Liver (tissue), 9 donors: ENCODE measurements around the gene DNAJC11. TPM values are rescaled to one million over a fixed set of nuclear protein-coding genes. Genes with fewer than 3 reads are reported as not detected.

Experiments
- DNase-seq: peaks from one replicate; pipeline ENCODE4 v3.0.0-alpha.2; 2017; ENCODE audit warnings: low spot score
- H3K27ac ChIP-seq, 2 donors: one replicate each; pipeline ENCODE4 v1.7.0; 2013; ENCODE audit warnings: inconsistent platforms in 2 of 2, low read length in 2 of 2, control low read depth in 1 of 2, low read depth in 1 of 2, mild to moderate bottlenecking in 1 of 2
- H3K27me3 ChIP-seq, 4 donors: one replicate each; pipeline versions ENCODE4 v1.6.1 to v1.7.0; 2013; ENCODE audit warnings: low read length in 3 of 4, inconsistent platforms in 1 of 4, mild to moderate bottlenecking in 1 of 4, moderate library complexity in 1 of 4; ENCODE audit not compliant: control insufficient read depth in 4 of 4, insufficient read depth in 4 of 4
- H3K36me3 ChIP-seq, 4 donors: one replicate each; pipeline versions ENCODE4 v1.6.1 to v1.7.0; 2013; ENCODE audit warnings: low read length in 3 of 4, mild to moderate bottlenecking in 3 of 4, low read depth in 1 of 4, moderate library complexity in 1 of 4; ENCODE audit not compliant: control insufficient read depth in 4 of 4, insufficient read depth in 3 of 4
- H3K4me1 ChIP-seq, 4 donors: one replicate each; pipeline versions ENCODE4 v1.6.1 to v1.7.0; 2013; ENCODE audit warnings: low read length in 3 of 4, mild to moderate bottlenecking in 3 of 4, moderate library complexity in 1 of 4; ENCODE audit not compliant: control insufficient read depth in 4 of 4, insufficient read depth in 4 of 4
- H3K4me3 ChIP-seq, 3 donors: one replicate each; pipeline versions ENCODE4 v1.6.1 to v1.7.0; 2013; ENCODE audit warnings: low read length in 3 of 3, control low read depth in 1 of 3, low read depth in 1 of 3, mild to moderate bottlenecking in 1 of 3
- H3K9ac ChIP-seq, 2 donors: one replicate each; pipeline ENCODE4 v1.7.0; 2013; ENCODE audit warnings: low read length in 2 of 2, mild to moderate bottlenecking in 2 of 2, moderate library complexity in 2 of 2, control low read depth in 1 of 2, low read depth in 1 of 2
- H3K9me3 ChIP-seq, 4 donors: one replicate each; pipeline versions ENCODE4 v1.6.1 to v1.7.0; 2013; ENCODE audit warnings: low read length in 3 of 4; ENCODE audit not compliant: control insufficient read depth in 4 of 4
- ATF3 ChIP-seq: IDR thresholded peaks from 2 replicates; pipeline ENCODE4 v1.6.1; 2016; ENCODE audit warnings: antibody characterized with exemption
- CTCF ChIP-seq: fragments of 150-350 bp; IDR thresholded peaks from 2 replicates; pipeline ENCODE4 v1.5.1; 2017; ENCODE audit warnings: improper control_type of control experiment, low read depth, low read length; ENCODE audit not compliant: missing input control
- EGR1 ChIP-seq, 2 donors: IDR thresholded peaks; 2 replicates each; pipeline ENCODE4 v1.6.1; 2016 to 2018; ENCODE audit warnings: antibody characterized with exemption in 2 of 2, low read depth in 2 of 2
- FOXA1 ChIP-seq: IDR thresholded peaks from 2 replicates; pipeline ENCODE4 v1.6.1; 2016; ENCODE audit warnings: antibody characterized with exemption
- FOXA2 ChIP-seq: IDR thresholded peaks from 2 replicates; pipeline ENCODE4 v1.6.1; 2016; ENCODE audit warnings: antibody characterized with exemption
- GABPA ChIP-seq, 2 donors: IDR thresholded peaks in 1 of 2; conservative IDR thresholded peaks in 1 of 2; 2 replicates each; pipeline ENCODE4 v1.6.1; 2016; ENCODE audit warnings: antibody characterized with exemption in 2 of 2, mild to moderate bottlenecking in 1 of 2, moderate library complexity in 1 of 2
- HNF4A ChIP-seq, 2 donors: conservative IDR thresholded peaks; 2 replicates each; pipeline ENCODE4 v1.6.1; 2016; ENCODE audit warnings: antibody characterized with exemption in 2 of 2, mild to moderate bottlenecking in 2 of 2
- JUND ChIP-seq, 2 donors: IDR thresholded peaks; 2 replicates each; pipeline ENCODE4 v1.6.1; 2016; ENCODE audit warnings: antibody characterized with exemption in 2 of 2
- NR2F2 ChIP-seq: IDR thresholded peaks from 2 replicates; pipeline ENCODE4 v1.6.1; 2016; ENCODE audit warnings: antibody characterized with exemption
- RAD21 ChIP-seq, 2 donors: IDR thresholded peaks; 2 replicates each; pipeline ENCODE4 v1.6.1; 2016; ENCODE audit warnings: antibody characterized with exemption in 2 of 2, mild to moderate bottlenecking in 2 of 2
- REST ChIP-seq: IDR thresholded peaks from 2 replicates; pipeline ENCODE4 v1.6.1; 2016; ENCODE audit warnings: antibody characterized with exemption, mild to moderate bottlenecking
- SP1 ChIP-seq: IDR thresholded peaks from 2 replicates; pipeline ENCODE4 v1.6.1; 2018; ENCODE audit warnings: antibody characterized with exemption, mild to moderate bottlenecking
- TAF1 ChIP-seq: conservative IDR thresholded peaks from 2 replicates; pipeline ENCODE4 v1.6.1; 2016; ENCODE audit warnings: antibody characterized with exemption, mild to moderate bottlenecking
- YY1 ChIP-seq: IDR thresholded peaks from 2 replicates; pipeline ENCODE4 v1.6.1; 2016; ENCODE audit warnings: antibody characterized with exemption, mild to moderate bottlenecking
- ZBTB33 ChIP-seq: IDR thresholded peaks from 2 replicates; pipeline ENCODE4 v1.6.1; 2016; ENCODE audit warnings: antibody characterized with exemption
- WGBS: extraction: QIAGEN DNeasy Blood & Tissue Kit; methylation state at CpG from one replicate; pipeline ENCODE4 v1.1.7; 2013; 5-methylcytosine and 5-hydroxymethylcytosine counted together
- polyA plus RNA-seq, 2 donors: library from polyadenylated mRNA; stranded (reverse) in 1 of 2; unstranded in 1 of 2; fragments of 200-250 nt in 1 of 2; fragments of >200 nt in 1 of 2; fragmentation: Nextera tagmentation in 1 of 2; extraction: Ambion mirVana in 1 of 2; gene quantifications; one replicate each; pipeline versions ENCODE4 v1.2.1 to v1.2.3, GENCODE V29; 2013 to 2015
- total RNA-seq, 2 donors: library from RNA; depleted of rRNA; stranded (reverse); fragments of >200 nt; gene quantifications; one replicate each; pipeline ENCODE4 v1.2.3, GENCODE V29; 2014
- donor health status: healthy.
- donor health status: healthy.
- donor health status: healthy.
- donor health status: healthy.
- donor health status: healthy.

DNAJC11 gene
- total and polyA plus RNA-seq, 4 donors: 16.5 to 36.1 (median 23.8) TPM

GRCh38 chr1:6594977-6595740, 106.5 kb downstream of the DNAJC11 start:
- peaks cover 3 to 33% (median 22%) of the 10 kb centered on the region in 4 donors for H3K4me1 ChIP-seq
- TF ChIP-seq JUND (IDR thresholded peaks at IDR 0.05) (no peak), GABPA (IDR thresholded peaks at IDR 0.05 in 1 of 2, conservative IDR thresholded peaks at IDR 0.05 in 1 of 2) (no peak), SP1 (no peak), NR2F2 (no peak), RAD21 (IDR thresholded peaks at IDR 0.05) (no peak), CTCF (no peak), ZBTB33 (no peak), HNF4A (conservative IDR thresholded peaks at IDR 0.05) (no peak), FOXA2 (no peak), FOXA1 (no peak), TAF1 (no peak), ATF3 (no peak), YY1 (no peak)
- WGBS: 89% methylated on average over 11 of the region's 11 CpGs
- H3K9ac ChIP-seq: no peak overlapping the region
- no peaks in the 10 kb centered on the region for H3K9me3 ChIP-seq
- DNase-seq: no peak
- H3K27me3 ChIP-seq: no peaks in the 10 kb centered on the region
- H3K36me3 ChIP-seq: peaks cover 25 to 59% (median 41%) of the 10 kb centered on the region in 4 donors
- H3K4me3 ChIP-seq: no peak overlapping the region
- H3K27ac ChIP-seq: no peak overlapping the region

- no peak for DNase-seq
- Histone ChIP-seq H3K9me3 (no peaks in the 10 kb centered on the region), H3K4me3 (no peak overlapping the region), H3K9ac (no peak overlapping the region), H3K27ac (no peak overlapping the region), H3K36me3 (peaks cover 26 to 71% (median 47%) of the 10 kb centered on the region in 4 donors), H3K4me1 (peaks cover 0 to 19% (median 11%) of the 10 kb centered on the region in 4 donors), H3K27me3 (no peaks in the 10 kb centered on the region)
- 96% methylated on average over 15 of the region's 15 CpGs for WGBS
- TF ChIP-seq TAF1: no peak
- no peak for TF ChIP-seq YY1
- TF ChIP-seq REST: no peak
- no peak for TF ChIP-seq HNF4A (conservative IDR thresholded peaks at IDR 0.05)
- no peak for TF ChIP-seq FOXA1
- TF ChIP-seq FOXA2: no peak
- TF ChIP-seq RAD21 (IDR thresholded peaks at IDR 0.05): no peak
- no peak for TF ChIP-seq EGR1 (IDR thresholded peaks at IDR 0.05; ENCODE audit: low read depth in 2 of 2)
- no peak for TF ChIP-seq NR2F2
Measured at GRCh38 chr1:6593810-6594209, 107.8 kb downstream of the DNAJC11 start.
